OCI-LY7 (cell line): ENCODE results near the gene ABCC5. TPM values are rescaled to one million over a fixed set of nuclear protein-coding genes. Genes with fewer than 3 reads are reported as not detected.

ENCODE experiments used
- BruUV-seq: library from RNA; stranded (reverse); fragments of 400-500 nt; replicated peaks from 2 replicates; lab custom pipeline; 2021; lab: Mats Ljungman, UMichigan
- CTCF ChIA-PET: fragments of 300-600 bp; sonication (Branson Sonifier 250); formaldehyde crosslinking; loops from one replicate; lab custom pipeline; 2022; ENCODE audit warnings: antibody characterized with exemption; ENCODE audit not compliant: unreplicated experiment; lab: Charles Lee
- POLR2A ChIA-PET: fragments of 300-600 bp; sonication (Branson Sonifier 250); formaldehyde crosslinking; loops from one replicate; lab custom pipeline; 2022; ENCODE audit warnings: antibody characterized with exemption; lab: Charles Lee
- DNase-seq: peaks from one replicate; pipeline ENCODE4 v3.0.0-alpha.2; 2015; ENCODE audit warnings: low spot score
- H2AFZ ChIP-seq: fragments of 200-600 bp; sonication (generic), shearing (Covaris generic); 2 replicates; pipeline ENCODE4 v1.6.1; 2014; ENCODE audit warnings: mild to moderate bottlenecking, antibody characterized with exemption, low read length, moderate library complexity
- H3K27ac ChIP-seq: fragments of 200-600 bp; sonication (generic); 2 replicates; pipeline ENCODE4 v1.5.1; 2014; ENCODE audit warnings: mixed run types, low read depth, mild to moderate bottlenecking, moderate library complexity, low read length, inconsistent platforms; ENCODE audit not compliant: poor library complexity, severe bottlenecking
- H3K36me3 ChIP-seq: fragments of 200-600 bp; sonication (generic); 2 replicates; pipeline ENCODE4 v1.6.1; 2014; ENCODE audit warnings: mild to moderate bottlenecking, antibody characterized with exemption, low read length, moderate library complexity, mixed read lengths; ENCODE audit not compliant: insufficient read depth
- H3K4me1 ChIP-seq: fragments of 200-600 bp; sonication (generic); 2 replicates; pipeline ENCODE4 v1.5.1; 2014; ENCODE audit warnings: mild to moderate bottlenecking, low read length; ENCODE audit not compliant: insufficient read depth, poor library complexity, severe bottlenecking
- H3K4me2 ChIP-seq: fragments of 200-600 bp; sonication (generic); 2 replicates; pipeline ENCODE4 v1.6.1; 2014; ENCODE audit warnings: mild to moderate bottlenecking, low read length
- H3K4me3 ChIP-seq: fragments of 200-600 bp; sonication (generic); 2 replicates; pipeline ENCODE4 v1.5.1; 2014; ENCODE audit warnings: mild to moderate bottlenecking, low read depth, low read length; ENCODE audit not compliant: poor library complexity, severe bottlenecking
- H3K79me2 ChIP-seq: fragments of 200-600 bp; sonication (generic); 2 replicates; pipeline ENCODE4 v1.6.1; 2016; ENCODE audit warnings: low read depth, mild to moderate bottlenecking, low read length, moderate library complexity, mixed read lengths; ENCODE audit not compliant: insufficient read depth
- H3K9me2 ChIP-seq: fragments of 200-600 bp; sonication (generic); 2 replicates; pipeline ENCODE4 v1.6.1; 2016; ENCODE audit warnings: mild to moderate bottlenecking, low read length, mixed read lengths; ENCODE audit not compliant: insufficient read depth
- H3K9me3 ChIP-seq: fragments of 200-600 bp; sonication (generic); 2 replicates; pipeline ENCODE4 v1.6.1; 2014; ENCODE audit warnings: mild to moderate bottlenecking, mixed run types, low read length, mixed read lengths
- H4K20me1 ChIP-seq: fragments of 200-600 bp; sonication (generic); 2 replicates; pipeline ENCODE4 v1.6.1; 2014; ENCODE audit warnings: mild to moderate bottlenecking, antibody characterized with exemption, low read length, moderate library complexity, mixed read lengths; ENCODE audit not compliant: insufficient read depth
- CTCF ChIP-seq: fragments of 200-600 bp; sonication (generic); conservative IDR thresholded peaks from 2 replicates; pipeline ENCODE4 v1.5.1; 2014; ENCODE audit warnings: mild to moderate bottlenecking, antibody characterized with exemption, low read length, moderate library complexity, mixed read lengths
- EZH2phosphoT487 ChIP-seq: fragments of 200-600 bp; sonication (generic); IDR thresholded peaks from 2 replicates; pipeline ENCODE4 v1.6.1; 2018; ENCODE audit warnings: low read depth, borderline replicate concordance, mild to moderate bottlenecking, mixed run types, antibody characterized with exemption, low read length, moderate library complexity, mixed read lengths
- intact Hi-C: fragments of 100-400 bp; cut with micrococcal nuclease; formaldehyde crosslinking; loops from one replicate; pipeline ENCODE4 v1.10.0; 2022; ENCODE audit not compliant: unreplicated experiment
- total RNA-seq, 2 experiments: library from RNA; depleted of rRNA in 1 of 2; stranded (reverse); fragments of >200 nt in 1 of 2; shearing (Covaris generic) in 1 of 2; gene quantifications; 2 replicates each; pipeline ENCODE4 v1.2.3, GENCODE V29; 2014 to 2022

Gene ABCC5
- total RNA-seq, 2 experiments from 2014 or later = 18.1 to 24.8 TPM

GRCh38 chr3:183884427-183885296 is 133.0 kb downstream of the ABCC5 start, which contains the start of gene PARL:
PARL (minus strand) TSS chr3:183884880; CDS start chr3:183884846, 34 bp downstream.
- H3K9me2 ChIP-seq = no peaks in the 10 kb centered on the region
- peak; percentile 95 for DNase-seq
- peak within 1 kb of the TSS; percentile 76 for H3K4me3 ChIP-seq
- H3K27ac ChIP-seq = peak within 1 kb of the TSS; percentile 47
- intact Hi-C loops = loop anchor here (1.0 to 10.0 kb wide), 4 partner anchors 59 to 760 kb away; partner anchors contain the start of genes KLHL6 and MAP6D1
- H3K36me3 ChIP-seq = peaks cover 14% of the 10 kb centered on the region; the same call in 1 of the 2 replicates
- H3K9me3 ChIP-seq = no peaks in the 10 kb centered on the region
- CTCF ChIA-PET = interaction anchor here (0.6 to 1.4 kb wide), 9 partner anchors 10 to 417 kb away, joined by 3 to 4 read pairs (median 3); partner anchors contain the start of gene ABCC5
- peak within 1 kb of the TSS; percentile 85 for H2AFZ ChIP-seq
- no TSS peak for BruUV-seq
- POLR2A ChIA-PET = interaction anchor here (0.6 to 2.1 kb wide), 13 partner anchors 9 to 417 kb away, joined by 3 to 14 read pairs (median 3); no protein-coding TSS in a partner anchor
- TF ChIP-seq CTCF (peak; percentile 86), EZH2phosphoT487 (no peak)
- H3K4me1 ChIP-seq = peaks cover 19% of the 10 kb centered on the region
- H3K79me2 ChIP-seq = peaks cover 43% of the 10 kb centered on the region
- H4K20me1 ChIP-seq = no peaks in the 10 kb centered on the region
- H3K4me2 ChIP-seq = peak within 1 kb of the TSS; percentile 96

- 0 out of 2 replicates have a peak, but pooled peaks cover 3% of the 10 kb centered on the region for H4K20me1 ChIP-seq
- H3K4me2 ChIP-seq = peak overlapping the region; percentile 96
- intact Hi-C loops = loop anchor here (1.0 to 10.0 kb wide), 4 partner anchors 59 to 759 kb away; partner anchors contain the start of genes KLHL6 and MAP6D1
- peak overlapping the region; percentile 76 for H3K4me3 ChIP-seq
- peak overlapping the region; percentile 47 for H3K27ac ChIP-seq
- peaks cover 19% of the 10 kb centered on the region for H3K4me1 ChIP-seq
- H3K9me3 ChIP-seq = no peaks in the 10 kb centered on the region
- peak; percentile 30 for DNase-seq
- peaks cover 17% of the 10 kb centered on the region; the same call in 1 of the 2 replicates for H3K36me3 ChIP-seq
- no peaks in the 10 kb centered on the region for H3K9me2 ChIP-seq
- peak overlapping the region; percentile 85 for H2AFZ ChIP-seq
- CTCF ChIA-PET = interaction anchor here (0.9 to 1.4 kb wide), 5 partner anchors 9 to 416 kb away, joined by 3 to 4 read pairs (median 4); no protein-coding TSS in a partner anchor
- no TSS peak for BruUV-seq
- TF ChIP-seq EZH2phosphoT487 (no peak), CTCF (no peak)
- H3K79me2 ChIP-seq = peaks cover 43% of the 10 kb centered on the region
- POLR2A ChIA-PET = interaction anchor here (0.6 to 2.1 kb wide), 13 partner anchors 9 to 416 kb away, joined by 3 to 14 read pairs (median 3); no protein-coding TSS in a partner anchor
Observed at GRCh38 chr3:183884097-183884426, 133.6 kb downstream of the ABCC5 start.
